Measurements from ENCODE around the gene GPC4. TPM values are rescaled to one million over a fixed set of nuclear protein-coding genes. Genes with fewer than 3 reads are reported as not detected.
A peak's percentile ranks its signal among the peaks of the same experiment; 100 is the strongest.
"Not testable (repeated sequence)": the region's sequence is repeated elsewhere in the genome, so short reads cannot be mapped to it uniquely, and the experiment has no call there.

The GPC4 gene
- total RNA-seq, 1 donor from 2014 or later: 9.9 TPM

GRCh38 chrX:133330956-133331355, 84.3 kb downstream of the GPC4 start:
- intact Hi-C loops (cut with DNase I): no loop called here
- no peak for ATAC-seq
- no peak for DNase-seq (ENCODE audit: missing footprints)

- ATAC-seq: no peak
- no peak for DNase-seq (ENCODE audit: missing footprints)
These were observed 89.9 kb downstream of the GPC4 start for GRCh38 chrX:133325422-133325821.

GRCh38 chrX:133323431-133323830, 91.9 kb downstream of the GPC4 start:
- no peak for DNase-seq (ENCODE audit: missing footprints)
- no peak for ATAC-seq
- intact Hi-C loops (cut with DNase I): no loop called here

More at GRCh38 chrX:133325422-133325821, 89.9 kb downstream of the GPC4 start:
- intact Hi-C loops (cut with DNase I): loop anchor here (5.0 kb wide), 1 partner anchor 342 kb away; no protein-coding TSS in a partner anchor

GRCh38 chrX:133322269-133322668, 93.0 kb downstream of the GPC4 start:
- ATAC-seq; DNase-seq (ENCODE audit: missing footprints); intact Hi-C loops (cut with DNase I): not testable (repeated sequence)

GRCh38 chrX:133321451-133321850, 93.8 kb downstream of the GPC4 start:
- DNase-seq (ENCODE audit: missing footprints) (no peak), ATAC-seq (no peak)
- intact Hi-C loops (cut with DNase I): no loop called here

GRCh38 chrX:133314281-133314680, 101.0 kb downstream of the GPC4 start:
- intact Hi-C loops (cut with DNase I): no loop called here
- ATAC-seq (peak; percentile 39), DNase-seq (ENCODE audit: missing footprints) (no peak)

GRCh38 chrX:133308499-133308897, 106.8 kb downstream of the GPC4 start:
- no peak for DNase-seq (ENCODE audit: missing footprints)
- ATAC-seq: no peak
- intact Hi-C loops (cut with DNase I): no loop called here

GRCh38 chrX:133307637-133308498, 107.4 kb downstream of the GPC4 start:
- peak; percentile 85 for ATAC-seq
- intact Hi-C loops (cut with DNase I): no loop called here
- no peak for DNase-seq (ENCODE audit: missing footprints)

GRCh38 chrX:133307094-133307493, 108.2 kb downstream of the GPC4 start:
- intact Hi-C loops (cut with DNase I): no loop called here
- ATAC-seq: no peak
- DNase-seq (ENCODE audit: missing footprints): no peak

- ATAC-seq: no peak
- intact Hi-C loops (cut with DNase I): no loop called here
- no peak for DNase-seq (ENCODE audit: missing footprints)
These were observed 109.0 kb downstream of the GPC4 start for GRCh38 chrX:133306316-133306715.

GRCh38 chrX:133305348-133305747, 109.9 kb downstream of the GPC4 start:
- ATAC-seq: no peak
- intact Hi-C loops (cut with DNase I): no loop called here
- no peak for DNase-seq (ENCODE audit: missing footprints)

GRCh38 chrX:133302775-133303445, 112.4 kb downstream of the GPC4 start:
- DNase-seq (ENCODE audit: missing footprints): no peak
- ATAC-seq: no peak
- intact Hi-C loops (cut with DNase I): no loop called here

- DNase-seq (ENCODE audit: missing footprints): no peak
- intact Hi-C loops (cut with DNase I): no loop called here
- peak; percentile 31 for ATAC-seq
These were observed 114.7 kb downstream of the GPC4 start for GRCh38 chrX:133300591-133300990.

GRCh38 chrX:133297284-133297683, 118.0 kb downstream of the GPC4 start:
- intact Hi-C loops (cut with DNase I): no loop called here
- ATAC-seq (no peak), DNase-seq (ENCODE audit: missing footprints) (no peak)

- no peak for ATAC-seq
- intact Hi-C loops (cut with DNase I): no loop called here
- no peak for DNase-seq (ENCODE audit: missing footprints)
These were observed 121.2 kb downstream of the GPC4 start for GRCh38 chrX:133294126-133294525.

- intact Hi-C loops (cut with DNase I): no loop called here
- no peak for DNase-seq (ENCODE audit: missing footprints)
- no peak for ATAC-seq
These were observed 125.2 kb downstream of the GPC4 start for GRCh38 chrX:133290076-133290475.

- ATAC-seq: no peak
- DNase-seq (ENCODE audit: missing footprints): no peak
- intact Hi-C loops (cut with DNase I): no loop called here
These were observed 127.4 kb downstream of the GPC4 start for GRCh38 chrX:133287860-133288259.

- DNase-seq (ENCODE audit: missing footprints) (no peak), ATAC-seq (no peak)
- intact Hi-C loops (cut with DNase I): no loop called here
These were observed 129.9 kb downstream of the GPC4 start for GRCh38 chrX:133285341-133285740.

GRCh38 chrX:133279112-133279730, 136.1 kb downstream of the GPC4 start:
- ATAC-seq; intact Hi-C loops (cut with DNase I); DNase-seq (ENCODE audit: missing footprints): not testable (repeated sequence)

- intact Hi-C loops (cut with DNase I): no loop called here
- no peak for ATAC-seq
- DNase-seq (ENCODE audit: missing footprints): no peak
These were observed 142.1 kb downstream of the GPC4 start for GRCh38 chrX:133273180-133273579.

Data from Right ventricle myocardium inferior (tissue), 1 donor.